RWPE2 (cell line): ENCODE measurements around the gene LRP1.
A peak's percentile ranks its signal among the peaks of the same experiment; 100 is the strongest.

Source experiments
- ATAC-seq: fragments of 200-7000 bp; cut with Tn5 transposase; 3 replicates; pipeline ENCODE4 v1.9.1; 2021; ENCODE audit warnings: low read depth
- DNase-seq: peaks from one replicate; pipeline ENCODE4 v3.0.0-alpha.2; 2020; ENCODE audit warnings: low spot score
- H3K27ac ChIP-seq: fragments of 450-650 bp; 2 replicates; pipeline ENCODE4 v1.5.1; 2017; ENCODE audit warnings: mild to moderate bottlenecking; ENCODE audit not compliant: poor library complexity, severe bottlenecking
- H3K27me3 ChIP-seq: fragments of 250-450 bp; sonication (Bioruptor Pico); 2 replicates; pipeline ENCODE4 v1.5.1; 2021; ENCODE audit warnings: mild to moderate bottlenecking, moderate library complexity; ENCODE audit not compliant: insufficient read depth, poor library complexity, severe bottlenecking
- H3K36me3 ChIP-seq: fragments of 250-450 bp; sonication (Bioruptor Pico); 2 replicates; pipeline ENCODE4 v1.5.1; 2020; ENCODE audit warnings: low read depth, mild to moderate bottlenecking, moderate library complexity
- H3K4me1 ChIP-seq: fragments of 250-450 bp; sonication (Bioruptor Pico); 2 replicates; pipeline ENCODE4 v1.5.1; 2021; ENCODE audit warnings: mild to moderate bottlenecking, moderate library complexity; ENCODE audit not compliant: insufficient read depth, poor library complexity, severe bottlenecking
- H3K4me3 ChIP-seq: fragments of 250-450 bp; sonication (Bioruptor Pico); 2 replicates; pipeline ENCODE4 v1.5.1; 2021; ENCODE audit warnings: mild to moderate bottlenecking, moderate library complexity; ENCODE audit not compliant: severe bottlenecking
- H3K9me3 ChIP-seq: fragments of 250-450 bp; sonication (Bioruptor Pico); 2 replicates; pipeline ENCODE4 v1.5.1; 2021; ENCODE audit warnings: mild to moderate bottlenecking, moderate library complexity; ENCODE audit not compliant: severe bottlenecking
- CTCF ChIP-seq: fragments of 450-650 bp; IDR thresholded peaks from one replicate; pipeline ENCODE4 v1.5.1; 2017; ENCODE audit warnings: mild to moderate bottlenecking, moderate library complexity; ENCODE audit not compliant: poor library complexity, severe bottlenecking

The LRP1 gene

GRCh38 chr12:57085999-57086492 lies 42.2 kb upstream of the LRP1 start:
- Histone ChIP-seq H3K36me3 (peaks cover 9% of the 10 kb centered on the region), H3K9me3 (no peaks in the 10 kb centered on the region), H3K27me3 (no peaks in the 10 kb centered on the region), H3K4me1 (peaks cover 10% of the 10 kb centered on the region), H3K27ac (peak overlapping the region; percentile 99), H3K4me3 (peak overlapping the region; percentile 75)
- no peak for TF ChIP-seq CTCF
- ATAC-seq (no peak), DNase-seq (no peak)

- TF ChIP-seq CTCF, result peak; percentile 58
- H3K4me1 ChIP-seq, result peaks cover 10% of the 10 kb centered on the region
- peak overlapping the region; percentile 99 for H3K27ac ChIP-seq
- peak overlapping the region; percentile 75 for H3K4me3 ChIP-seq
- no peaks in the 10 kb centered on the region for H3K9me3 ChIP-seq
- ATAC-seq (no peak; the same call in 2 of the 3 replicates), DNase-seq (no peak)
- peaks cover 14% of the 10 kb centered on the region for H3K36me3 ChIP-seq
- H3K27me3 ChIP-seq, result no peaks in the 10 kb centered on the region
Measured at GRCh38 chr12:57086493-57087009, 41.7 kb upstream of the LRP1 start.

GRCh38 chr12:57087010-57087690 lies 41.1 kb upstream of the LRP1 start:
- no peaks in the 10 kb centered on the region for H3K9me3 ChIP-seq
- H3K4me1 ChIP-seq, result peaks cover 10% of the 10 kb centered on the region
- H3K27ac ChIP-seq, result peak overlapping the region; percentile 99
- ATAC-seq (peak; percentile 58), DNase-seq (peak; percentile 91)
- H3K4me3 ChIP-seq, result peak overlapping the region; percentile 75
- TF ChIP-seq CTCF, result no peak
- H3K36me3 ChIP-seq, result peaks cover 18% of the 10 kb centered on the region
- H3K27me3 ChIP-seq, result no peaks in the 10 kb centered on the region

- DNase-seq (peak; percentile 94), ATAC-seq (peak; percentile 61)
- Histone ChIP-seq H3K27me3 (no peaks in the 10 kb centered on the region), H3K9me3 (no peaks in the 10 kb centered on the region), H3K27ac (peak overlapping the region; percentile 99), H3K4me1 (peaks cover 10% of the 10 kb centered on the region), H3K36me3 (peaks cover 24% of the 10 kb centered on the region), H3K4me3 (peak overlapping the region; percentile 75)
- TF ChIP-seq CTCF, result no peak
Measured at GRCh38 chr12:57087691-57088353, 40.5 kb upstream of the LRP1 start.
